ENCODE data around the gene TRIM60. TPM values are rescaled to one million over a fixed set of nuclear protein-coding genes. Genes with fewer than 3 reads are reported as not detected.
"Not testable (repeated sequence)": the region's sequence is repeated elsewhere in the genome, so short reads cannot be mapped to it uniquely, and the experiment has no call there.

The TRIM60 gene
- polyA plus RNA-seq, 2 of the 4 experiments (the other 2 are of a cell fraction): not detected

GRCh38 chr4:165077034-165077578 lies 45.3 kb downstream of the TRIM60 start:
- DNase-seq (ENCODE audit: low read depth in 1 of 2, low spot score in 1 of 2) (no peak), ATAC-seq (no peak), FAIRE-seq (no peak)
- no peak overlapping the region for H3K4me2 ChIP-seq
- H3K27ac ChIP-seq: no peak overlapping the region
- no peaks in the 10 kb centered on the region for H3K9me3 ChIP-seq
- no peak overlapping the region for H3K4me3 ChIP-seq
- 90% methylated on average over 5 of the region's 5 CpGs for WGBS (ENCODE audit: missing lambda C conversion rate)
- POLR2A ChIA-PET: no interaction called here
- no peaks in the 10 kb centered on the region for H3K4me1 ChIP-seq
- TF ChIP-seq RAD21 (conservative IDR thresholded peaks at IDR 0.05 in 1 of 2, IDR thresholded peaks at IDR 0.05 in 1 of 2) (no peak), NFE2L2 (conservative IDR thresholded peaks at IDR 0.05; ENCODE audit: low read length) (no peak), EHMT2 (IDR thresholded peaks at IDR 0.05; ENCODE audit: low read depth) (no peak)
- CTCF ChIA-PET: no interaction called here

GRCh38 chr4:165079476-165079875 lies 47.7 kb downstream of the TRIM60 start:
- 74% methylated on average over 6 of the region's 6 CpGs for WGBS (ENCODE audit: missing lambda C conversion rate)
- FAIRE-seq: no peak
- no peak for DNase-seq (ENCODE audit: low read depth in 1 of 2, low spot score in 1 of 2)
- no peaks in the 10 kb centered on the region for H3K4me1 ChIP-seq
- TF ChIP-seq MAFK (IDR thresholded peaks at IDR 0.05; ENCODE audit: partially characterized antibody) (peak; percentile 20), FOSL2 (IDR thresholded peaks at IDR 0.05) (no peak), FOSL2 (CRISPR knock-in tag; IDR thresholded peaks at IDR 0.05) (no peak), KDM1A (IDR thresholded peaks at IDR 0.05; ENCODE audit: low read depth) (no peak)
- H3K4me2 ChIP-seq: no peak overlapping the region
- no peak for ATAC-seq
- CTCF ChIA-PET: interaction anchor here (1.9 kb wide), 2 partner anchors 18 to 34 kb away, joined by 4 to 5 read pairs; partner anchors contain the start of gene TMEM192
- H3K9me3 ChIP-seq: no peaks in the 10 kb centered on the region
- H3K4me3 ChIP-seq: no peak overlapping the region
- POLR2A ChIA-PET: no interaction called here
- no peak overlapping the region for H3K27ac ChIP-seq

GRCh38 chr4:165084787-165085186 lies 53.0 kb downstream of the TRIM60 start:
- CTCF ChIA-PET; DNase-seq (ENCODE audit: low read depth in 1 of 2, low spot score in 1 of 2); ATAC-seq; H3K9me3 ChIP-seq; H3K4me1 ChIP-seq; H3K4me2 ChIP-seq; H3K4me3 ChIP-seq; POLR2A ChIA-PET; H3K27ac ChIP-seq; FAIRE-seq: not testable (repeated sequence)
- WGBS (ENCODE audit: missing lambda C conversion rate): 93% methylated on average over 7 of the region's 7 CpGs

GRCh38 chr4:165085946-165086345 lies 54.1 kb downstream of the TRIM60 start:
- CTCF ChIA-PET: no interaction called here
- WGBS (ENCODE audit: missing lambda C conversion rate): 88% methylated on average over 2 of the region's 2 CpGs

GRCh38 chr4:165088366-165088765 lies 56.6 kb downstream of the TRIM60 start:
- CTCF ChIA-PET: no interaction called here
- no peak for FAIRE-seq

More at GRCh38 chr4:165085946-165086345, 54.1 kb downstream of the TRIM60 start:
- TF ChIP-seq NR3C1 (IDR thresholded peaks at IDR 0.05): no peak
- no peak for TF ChIP-seq HOXB5 (CRISPR knock-in tag; IDR thresholded peaks at IDR 0.05)
- no peak for TF ChIP-seq TFCP2L1 (CRISPR knock-in tag; IDR thresholded peaks at IDR 0.05)
- no peak for TF ChIP-seq FOSL2 (IDR thresholded peaks at IDR 0.05)
- TF ChIP-seq FOSL2 (CRISPR knock-in tag; IDR thresholded peaks at IDR 0.05): no peak
- TF ChIP-seq BHLHE40 (IDR thresholded peaks at IDR 0.05; ENCODE audit: low read depth, low read length): no peak
- FAIRE-seq (no peak), ATAC-seq (no peak), DNase-seq (ENCODE audit: low read depth in 1 of 2, low spot score in 1 of 2) (no peak)
- Histone ChIP-seq H3K4me1 (no peaks in the 10 kb centered on the region), H3K9me3 (no peaks in the 10 kb centered on the region), H3K4me3 (no peak overlapping the region), H3K27ac (no peak overlapping the region), H3K4me2 (no peak overlapping the region)
- POLR2A ChIA-PET: no interaction called here

More at GRCh38 chr4:165088366-165088765, 56.6 kb downstream of the TRIM60 start:
- H3K9me3 ChIP-seq: no peaks in the 10 kb centered on the region
- POLR2A ChIA-PET: no interaction called here
- H3K27ac ChIP-seq: no peak overlapping the region
- ATAC-seq: no peak
- 79% methylated on average over 3 of the region's 3 CpGs for WGBS (ENCODE audit: missing lambda C conversion rate)
- no peaks in the 10 kb centered on the region for H3K4me1 ChIP-seq
- no peak for DNase-seq (ENCODE audit: low read depth in 1 of 2, low spot score in 1 of 2)
- no peak overlapping the region for H3K4me2 ChIP-seq
- TF ChIP-seq KDM1A (IDR thresholded peaks at IDR 0.05; ENCODE audit: low read depth) (no peak), NR3C1 (IDR thresholded peaks at IDR 0.05) (no peak), FOXS1 (CRISPR knock-in tag; IDR thresholded peaks at IDR 0.05) (no peak), HEYL (CRISPR knock-in tag; IDR thresholded peaks at IDR 0.05) (no peak), ZNF302 (CRISPR knock-in tag; IDR thresholded peaks at IDR 0.05) (no peak), CTCF (IDR thresholded peaks at IDR 0.05) (no peak), HOXB5 (CRISPR knock-in tag; IDR thresholded peaks at IDR 0.05) (no peak), MAFK (IDR thresholded peaks at IDR 0.05; ENCODE audit: partially characterized antibody) (no peak)
- no peak overlapping the region for H3K4me3 ChIP-seq

Small RNA genes within 50 kb of the gene (small RNA-seq; reads per million reads assigned to genes)
- 0 reads per million in 6 experiments for gene AC106872.12

Other genes with a start within 250 kb of the TRIM60 start
- gene APELA, start 154.8 kb upstream of the TRIM60 start, polyA plus RNA-seq (2011; rRNA removed): not detected in 2 replicates
- not detected in 3 replicates for gene APELA, start 154.8 kb upstream of the TRIM60 start, polyA plus RNA-seq (2017; fragmentation: RNase III; extraction: RNeasy Plus Mini Kit Qiagen cat#74134 plus additional on column Dnase treatment)
- not detected in 2 replicates for gene TRIM61, start 54.3 kb upstream of the TRIM60 start, polyA plus RNA-seq (2011; rRNA removed)
- gene TRIM61, start 54.3 kb upstream of the TRIM60 start, polyA plus RNA-seq (2017; fragmentation: RNase III; extraction: RNeasy Plus Mini Kit Qiagen cat#74134 plus additional on column Dnase treatment): not detected in 3 replicates
- not detected in 2 replicates for gene TRIM75, start 21.9 kb downstream of the TRIM60 start, polyA plus RNA-seq (2011; rRNA removed)
- not detected in 3 replicates for gene TRIM75, start 21.9 kb downstream of the TRIM60 start, polyA plus RNA-seq (2017; fragmentation: RNase III; extraction: RNeasy Plus Mini Kit Qiagen cat#74134 plus additional on column Dnase treatment)
- 19.3 and 25.6 TPM in 2 replicates for gene TMEM192, start 80.9 kb downstream of the TRIM60 start, polyA plus RNA-seq (2011; rRNA removed)
- 7.5 to 8.8 TPM (median 8.4 TPM) in 3 replicates for gene TMEM192, start 80.9 kb downstream of the TRIM60 start, polyA plus RNA-seq (2017; fragmentation: RNase III; extraction: RNeasy Plus Mini Kit Qiagen cat#74134 plus additional on column Dnase treatment)
- 17.3 and 21.6 TPM in 2 replicates for gene KLHL2, start 175.6 kb downstream of the TRIM60 start, polyA plus RNA-seq (2011; rRNA removed)
- gene KLHL2, start 175.6 kb downstream of the TRIM60 start, polyA plus RNA-seq (2017; fragmentation: RNase III; extraction: RNeasy Plus Mini Kit Qiagen cat#74134 plus additional on column Dnase treatment): 10.7 to 13.6 TPM (median 12.2 TPM) in 3 replicates

Data from A549 (cell line).